SH-SY5Y (cell line): ENCODE data around the gene PLBD2.

Experiments
- GATA2 ChIP-seq: IDR thresholded peaks from 2 replicates; pipeline ENCODE4 v1.6.1; 2011; ENCODE audit warnings: mild to moderate bottlenecking, low read depth, low read length
- GATA3 ChIP-seq: IDR thresholded peaks from 2 replicates; pipeline ENCODE4 v1.6.1; 2011; ENCODE audit warnings: low read depth, mild to moderate bottlenecking, low read length, moderate library complexity

GRCh38 chr12:113425960-113426453 lies 67.6 kb downstream of the PLBD2 start:
- TF ChIP-seq GATA2 = no peak
- TF ChIP-seq GATA3 = no peak
